GM19023 (cell line): ENCODE data around the gene GRK5.

ENCODE experiments used
- ATAC-seq: cut with Tn5 transposase; IDR thresholded peaks from one replicate; pipeline ENCODE4 v1.9.1; 2021; ENCODE audit warnings: mild to moderate bottlenecking, moderate library complexity; ENCODE audit not compliant: unreplicated experiment

The GRK5 gene

GRCh38 chr10:119374236-119374635 is 166.9 kb downstream of the GRK5 start:
- no peak for ATAC-seq

GRCh38 chr10:119375574-119376272 is 168.4 kb downstream of the GRK5 start:
- ATAC-seq: no peak

DNA sequence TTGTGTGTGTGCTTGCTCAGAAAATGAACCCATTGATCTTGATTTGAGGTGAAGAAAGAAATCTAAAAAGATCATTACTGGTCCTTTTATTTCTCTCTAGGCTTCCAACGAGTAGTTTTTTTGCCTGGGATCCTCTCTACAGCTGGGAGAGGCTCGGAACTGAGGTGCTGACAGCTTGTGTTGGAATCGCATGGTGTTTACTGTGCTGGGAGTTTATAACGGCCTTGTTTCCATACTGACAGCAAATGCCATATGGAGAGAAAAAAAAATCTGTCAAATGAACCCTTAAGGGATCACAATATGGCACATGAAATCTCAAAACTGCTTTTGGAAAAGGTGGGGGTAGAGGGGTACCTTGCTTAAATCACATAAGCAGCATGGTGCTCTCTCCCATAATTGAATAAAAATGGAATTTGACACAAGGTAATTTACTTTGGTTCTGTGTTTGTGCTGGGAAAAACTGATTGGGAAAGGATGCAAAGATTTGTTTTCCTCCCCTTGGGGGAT is 170.1 kb downstream of the GRK5 start:
- no peak for ATAC-seq

DNA sequence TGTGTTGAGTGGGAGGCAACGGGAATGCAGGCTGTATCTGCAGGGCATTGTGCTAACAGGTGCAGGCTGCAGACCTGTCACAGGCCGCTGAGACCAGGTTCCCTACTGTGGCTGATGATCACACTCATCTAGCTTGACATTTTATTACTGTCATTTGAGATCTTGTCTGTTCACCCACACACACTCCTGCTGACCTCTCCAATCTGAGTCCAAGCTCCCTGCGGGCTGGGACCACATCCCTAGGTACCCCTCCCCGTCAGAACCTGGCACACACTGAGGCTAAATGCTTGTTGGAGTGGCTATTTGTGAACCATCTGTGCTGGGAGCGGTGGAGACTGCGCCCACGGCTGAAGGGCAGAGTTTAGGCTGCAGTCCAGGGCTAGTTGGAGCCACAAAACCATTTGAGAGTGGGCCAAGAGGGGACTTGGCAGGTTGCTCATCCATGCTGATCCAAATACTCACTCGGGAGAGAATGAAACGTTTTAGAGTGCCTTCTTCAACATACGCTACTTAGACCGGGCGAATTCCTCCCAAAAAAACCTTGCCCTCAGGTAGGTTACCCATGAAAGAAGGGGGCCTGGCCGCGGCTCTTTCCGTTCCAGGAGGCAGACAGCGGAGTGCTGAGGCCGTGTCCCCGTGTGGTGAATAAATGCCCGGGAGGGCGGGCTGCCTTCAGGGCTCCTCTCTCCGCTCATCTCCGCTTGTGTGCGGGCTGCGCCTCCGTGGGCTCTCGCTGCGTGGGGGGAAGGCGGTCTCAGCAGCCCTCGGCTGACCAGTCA is 170.8 kb downstream of the GRK5 start:
- no peak for ATAC-seq

DNA sequence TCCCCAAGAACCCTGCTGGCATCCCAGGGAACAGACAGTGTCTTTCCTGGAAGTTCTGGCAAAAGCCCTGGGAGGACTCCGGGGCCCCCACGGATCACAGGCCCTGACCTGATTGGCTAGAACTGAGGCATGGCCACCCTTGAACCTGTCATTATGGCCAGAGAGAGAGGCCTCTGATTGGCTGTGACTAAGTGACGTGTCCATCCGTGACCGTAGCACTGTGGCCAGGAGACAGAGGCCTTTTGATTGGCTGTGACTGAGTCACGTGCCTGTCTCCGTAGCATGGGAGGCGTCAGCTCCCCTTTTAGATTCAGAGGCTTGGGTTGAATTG is 171.3 kb downstream of the GRK5 start:
- ATAC-seq: no peak

GRCh38 chr10:119379466-119380071 is 172.2 kb downstream of the GRK5 start:
- ATAC-seq: no peak

DNA sequence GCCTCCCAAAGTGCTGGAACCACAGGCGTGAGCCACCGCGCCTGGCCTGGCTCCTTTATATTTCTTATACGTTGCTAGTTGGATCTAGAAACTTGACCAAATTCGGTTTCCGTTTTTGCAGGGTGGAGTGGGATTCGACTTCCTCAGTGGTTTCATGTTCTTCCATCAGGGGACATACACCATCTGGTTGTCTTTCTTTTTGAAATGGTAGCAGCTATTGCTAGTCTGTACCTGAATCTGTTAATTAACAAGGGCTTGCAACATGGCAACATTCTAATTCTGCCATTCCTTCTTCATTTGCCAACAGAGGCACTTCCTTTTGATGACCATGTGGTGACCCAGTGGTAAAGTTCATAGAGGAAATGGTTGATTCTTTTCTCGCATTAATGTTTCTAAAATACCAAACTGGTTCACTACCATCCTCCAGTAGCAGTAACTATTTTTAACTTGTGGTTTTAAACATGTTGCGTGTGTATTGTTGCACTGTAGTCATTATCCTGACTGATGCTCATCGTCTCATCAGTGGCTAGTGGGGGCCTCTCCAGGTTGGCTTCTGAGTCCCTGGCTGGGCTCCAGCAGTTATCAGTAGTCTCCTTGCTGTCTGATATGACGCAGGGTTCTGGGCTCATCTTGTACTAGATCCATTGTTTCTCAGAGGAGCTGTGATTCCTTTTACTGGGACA is 175.9 kb downstream of the GRK5 start:
- no peak for ATAC-seq

DNA sequence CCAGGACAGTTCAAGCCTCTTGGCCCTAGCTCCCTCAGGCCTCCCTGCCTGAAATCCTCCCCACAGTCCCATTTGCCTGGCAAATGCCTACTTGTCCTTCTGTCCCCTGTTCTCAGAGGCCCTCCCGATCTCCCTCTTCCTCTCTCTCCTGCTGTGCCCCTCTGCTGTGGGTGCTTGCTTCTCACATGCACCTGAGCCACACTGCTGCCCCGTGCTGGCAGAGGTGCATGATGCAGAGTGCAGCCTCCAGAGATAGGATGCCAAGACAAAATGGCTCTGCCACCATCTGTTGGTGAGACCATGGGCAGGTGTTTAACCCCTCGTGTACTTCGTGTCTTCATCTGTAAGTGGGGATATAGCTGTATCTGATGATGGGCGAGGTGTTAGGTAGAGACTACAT is 176.8 kb downstream of the GRK5 start:
- no peak for ATAC-seq

GRCh38 chr10:119386666-119387065 is 179.3 kb downstream of the GRK5 start:
- no peak for ATAC-seq

DNA sequence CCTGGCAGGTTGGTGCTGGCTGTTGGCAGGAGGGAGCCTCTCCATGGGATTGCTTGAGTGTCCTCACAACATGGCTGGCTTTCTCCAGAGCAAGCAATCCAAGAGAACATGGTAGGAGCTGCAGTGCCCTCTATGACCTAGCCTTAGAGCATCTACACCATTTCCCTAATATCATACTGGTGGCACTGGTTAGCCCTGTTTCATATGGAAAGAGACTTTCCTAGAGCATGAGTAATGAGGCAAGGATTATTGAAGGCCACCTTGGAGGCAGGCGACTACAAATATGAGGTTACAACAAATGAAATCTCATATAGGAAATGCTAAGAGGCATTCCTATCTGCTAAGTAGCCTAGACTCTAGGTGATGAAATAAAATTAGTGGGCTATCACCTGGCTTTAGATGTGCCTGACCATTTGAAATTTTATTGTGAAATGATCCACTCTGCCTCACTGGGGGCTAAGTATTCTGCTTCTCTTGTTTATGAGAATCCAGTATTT is 181.5 kb downstream of the GRK5 start:
- no peak for ATAC-seq

GRCh38 chr10:119391440-119392251 is 184.3 kb downstream of the GRK5 start:
- ATAC-seq: no peak

DNA sequence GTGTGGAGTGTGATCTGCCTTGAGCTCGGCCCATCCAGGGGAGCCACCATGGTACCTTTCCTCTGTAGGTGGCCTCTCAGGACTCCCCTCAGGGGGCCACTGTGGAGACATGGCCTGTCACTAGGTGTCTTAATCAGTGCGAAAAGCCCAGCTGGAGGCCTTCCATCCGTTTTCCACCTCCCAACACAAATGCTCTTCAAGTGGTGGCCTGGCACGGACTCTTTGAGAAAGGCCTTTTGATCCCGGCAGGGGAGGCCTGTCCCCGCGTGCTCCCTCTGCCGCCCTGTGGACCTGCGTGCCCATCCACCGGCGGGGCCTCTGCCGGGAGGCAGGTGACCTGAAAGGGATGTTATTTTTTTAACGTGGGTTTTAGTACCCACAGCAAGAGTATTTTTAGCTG is 185.6 kb downstream of the GRK5 start:
- no peak for ATAC-seq

DNA sequence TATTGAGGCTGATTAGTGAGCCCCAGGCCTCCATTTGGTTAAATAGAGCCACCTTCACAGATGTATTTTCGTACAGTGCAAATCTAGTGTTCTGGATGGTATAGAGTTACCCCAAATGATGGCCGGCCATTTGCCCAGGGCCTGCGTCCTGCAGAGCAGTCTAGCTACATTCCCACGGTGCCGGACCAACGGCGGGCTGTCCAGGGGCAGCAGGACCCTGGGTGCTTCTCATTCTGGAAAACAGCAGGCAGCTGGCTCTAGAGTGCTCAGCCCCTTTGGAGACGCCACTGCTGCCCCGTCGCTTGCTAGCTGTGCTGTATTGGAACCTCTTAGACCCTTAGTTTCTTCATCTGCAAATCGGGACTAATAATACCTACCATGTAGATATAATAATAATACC is 186.1 kb downstream of the GRK5 start:
- ATAC-seq: no peak

GRCh38 chr10:119393845-119394244 is 186.5 kb downstream of the GRK5 start:
- ATAC-seq: no peak

DNA sequence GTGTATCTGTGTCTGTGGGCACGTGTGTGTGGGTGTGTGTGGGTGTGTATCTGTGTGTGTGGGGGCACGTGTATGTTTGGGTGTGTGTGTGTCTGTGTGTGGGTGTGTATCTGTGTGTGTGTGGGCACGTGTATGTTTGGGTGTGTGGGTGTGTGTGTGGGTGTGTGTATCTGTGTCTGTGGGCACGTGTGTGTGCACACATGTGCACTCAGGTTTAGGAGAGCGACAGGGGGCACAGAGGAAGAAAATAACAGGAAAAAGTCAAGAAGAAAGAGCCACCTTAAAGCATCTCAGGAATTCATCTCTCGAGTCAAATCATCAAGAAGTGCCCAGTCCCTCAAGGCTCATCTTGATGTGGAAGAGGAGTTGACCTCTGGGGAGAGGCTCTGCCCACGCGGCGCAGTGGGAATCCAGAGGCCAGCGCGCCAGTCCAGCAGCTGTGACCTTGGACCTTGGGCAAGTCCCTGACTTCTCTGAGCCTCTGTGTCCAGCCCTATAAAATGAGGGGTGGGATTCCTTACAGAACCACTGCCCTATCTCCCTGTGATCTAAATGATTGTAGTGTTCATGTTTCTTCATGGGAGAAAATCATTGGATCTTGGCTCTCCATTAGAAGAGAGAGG is 187.4 kb downstream of the GRK5 start:
- no peak for ATAC-seq

DNA sequence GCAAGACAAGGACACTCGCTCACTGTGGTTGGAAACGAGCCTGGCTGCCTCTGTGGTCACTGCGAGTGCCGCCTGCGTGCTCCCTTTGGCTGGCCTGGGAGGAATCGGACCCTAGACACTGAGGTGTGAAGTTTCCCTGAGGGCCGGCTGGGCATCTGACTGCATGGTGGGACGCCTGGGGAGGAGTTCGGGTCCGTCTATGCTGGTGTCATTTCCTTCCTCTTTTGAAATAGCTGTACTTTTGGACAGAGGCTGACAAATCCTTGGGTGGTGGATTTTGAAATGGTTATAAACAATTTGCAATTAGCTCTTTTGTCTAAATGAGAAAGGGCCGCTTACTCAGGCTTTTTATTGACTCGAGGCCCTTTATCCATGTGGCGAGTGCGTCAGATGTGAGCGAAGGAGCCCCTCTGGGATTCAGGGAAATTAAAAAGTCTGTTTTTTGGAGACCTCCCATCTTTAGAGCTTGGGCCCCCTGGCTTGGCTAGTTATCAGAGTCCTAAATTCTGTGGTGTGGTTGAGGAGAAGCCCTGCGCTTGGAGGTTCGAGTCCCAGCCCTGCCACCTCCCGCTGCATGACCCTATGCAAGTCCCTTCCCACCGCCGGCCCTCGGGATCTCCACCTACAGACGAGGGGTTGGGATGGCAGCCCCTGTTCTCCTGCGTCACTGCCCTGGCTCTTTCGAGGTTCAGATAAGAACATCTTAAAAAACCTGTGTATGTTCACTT is 188.1 kb downstream of the GRK5 start:
- no peak for ATAC-seq

DNA sequence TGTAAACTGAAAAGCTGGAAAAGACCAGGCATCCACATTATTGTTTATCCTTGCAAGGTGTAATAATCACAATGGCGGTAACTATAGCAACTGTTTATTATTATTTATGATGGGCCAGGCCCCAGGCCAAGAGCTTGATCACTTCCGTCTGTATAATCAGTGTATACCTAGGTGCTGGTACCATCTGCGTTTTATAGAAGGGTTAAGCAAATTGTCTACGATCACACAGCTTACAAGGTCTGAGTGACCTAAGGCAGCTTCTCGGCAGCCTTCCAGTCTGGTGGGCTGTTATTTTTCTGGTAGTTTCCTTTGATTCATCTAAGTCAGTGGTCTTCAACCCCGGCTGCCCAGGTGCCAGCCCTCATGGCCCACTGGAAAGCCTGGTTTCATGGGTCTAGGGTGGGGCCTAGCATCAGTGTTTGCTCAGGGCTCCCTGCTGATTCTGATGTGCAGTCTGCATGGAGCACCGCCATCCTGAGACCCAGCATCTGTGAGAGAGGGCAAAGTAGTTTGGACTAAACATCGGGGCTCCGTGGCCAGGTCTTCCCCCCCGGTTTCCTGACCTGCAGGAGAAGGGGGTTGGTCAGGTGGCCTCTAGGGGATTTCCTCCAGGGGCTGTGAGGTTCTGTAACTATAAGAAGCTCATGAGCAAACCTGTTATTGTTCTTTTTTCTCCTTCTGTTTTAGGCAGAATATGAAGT is 188.8 kb downstream of the GRK5 start:
- ATAC-seq: no peak

GRCh38 chr10:119396709-119397071 is 189.3 kb downstream of the GRK5 start:
- no peak for ATAC-seq

DNA sequence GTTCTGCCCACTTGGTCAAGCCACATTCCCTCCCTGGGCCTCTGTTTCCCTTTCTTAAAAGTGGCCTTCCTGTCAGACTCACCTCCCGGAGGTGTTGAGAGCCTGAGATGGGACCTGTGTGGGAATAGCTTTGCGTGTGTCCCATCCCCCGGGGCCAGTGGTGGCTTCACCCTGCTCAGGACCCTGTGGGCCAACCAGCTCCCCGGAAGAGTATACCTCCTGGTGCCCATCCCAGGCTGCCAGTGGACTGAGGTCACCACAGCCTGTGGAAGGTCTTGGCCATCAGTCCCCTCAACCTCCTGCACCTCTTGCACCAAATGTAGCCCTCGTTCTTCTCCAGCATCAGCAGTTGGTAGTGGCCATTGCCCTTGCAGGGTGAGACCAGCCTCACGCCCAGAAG is 190.0 kb downstream of the GRK5 start:
- no peak for ATAC-seq
